ENCODE results near the gene ARHGDIA. TPM values are rescaled to one million over a fixed set of nuclear protein-coding genes. Genes with fewer than 3 reads are reported as not detected.

The ARHGDIA gene
- total RNA-seq, 1 donor from 2014 or later = 713 TPM

- Mint-ChIP-seq H3K27me3 (ENCODE audit: low read depth) (peaks cover 6% of the 10 kb centered on the region), H3K4me1 (ENCODE audit: low read depth) (no peaks in the 10 kb centered on the region), H3K4me3 (ENCODE audit: low read depth) (no peak overlapping the region), H3K36me3 (ENCODE audit: low read depth) (peaks cover 30% of the 10 kb centered on the region), H3K27ac (no peak overlapping the region), H3K9me3 (no peaks in the 10 kb centered on the region)
- no peak for DNase-seq (ENCODE audit: low spot score)
- intact Hi-C loops (cut with micrococcal nuclease) = no loop called here
These were observed 32.3 kb upstream of the ARHGDIA start for GRCh38 chr17:81903415-81903831.

GRCh38 chr17:81902653-81903414 is 31.7 kb upstream of the ARHGDIA start:
- intact Hi-C loops (cut with micrococcal nuclease) = no loop called here
- no peaks in the 10 kb centered on the region for H3K9me3 Mint-ChIP-seq
- peaks cover 33% of the 10 kb centered on the region for H3K36me3 Mint-ChIP-seq (ENCODE audit: low read depth)
- H3K27me3 Mint-ChIP-seq (ENCODE audit: low read depth) = peaks cover 6% of the 10 kb centered on the region
- no peak for DNase-seq (ENCODE audit: low spot score)
- no peak overlapping the region for H3K27ac Mint-ChIP-seq
- no peaks in the 10 kb centered on the region for H3K4me1 Mint-ChIP-seq (ENCODE audit: low read depth)
- no peak overlapping the region for H3K4me3 Mint-ChIP-seq (ENCODE audit: low read depth)

GRCh38 chr17:81902023-81902652 is 31.0 kb upstream of the ARHGDIA start, which contains the start of gene NPB:
Gene NPB (plus strand): TSS chr17:81902238. CDS start chr17:81902278, 40 bp downstream.
- intact Hi-C loops (cut with micrococcal nuclease) = no loop called here
- Mint-ChIP-seq H3K9me3 (no peaks in the 10 kb centered on the region), H3K4me3 (ENCODE audit: low read depth) (no peak within 1 kb of the TSS), H3K27ac (no peak within 1 kb of the TSS), H3K36me3 (ENCODE audit: low read depth) (peaks cover 35% of the 10 kb centered on the region), H3K4me1 (ENCODE audit: low read depth) (no peaks in the 10 kb centered on the region), H3K27me3 (ENCODE audit: low read depth) (peaks cover 6% of the 10 kb centered on the region)
- no peak for DNase-seq (ENCODE audit: low spot score)

- Mint-ChIP-seq H3K27ac (no peak overlapping the region), H3K36me3 (ENCODE audit: low read depth) (peaks cover 31% of the 10 kb centered on the region), H3K4me3 (ENCODE audit: low read depth) (no peak overlapping the region), H3K27me3 (ENCODE audit: low read depth) (peaks cover 6% of the 10 kb centered on the region), H3K4me1 (ENCODE audit: low read depth) (no peaks in the 10 kb centered on the region), H3K9me3 (no peaks in the 10 kb centered on the region)
- no peak for DNase-seq (ENCODE audit: low spot score)
- intact Hi-C loops (cut with micrococcal nuclease) = no loop called here
These were observed 30.3 kb upstream of the ARHGDIA start for GRCh38 chr17:81901167-81902022.

- intact Hi-C loops (cut with micrococcal nuclease) = no loop called here
- Mint-ChIP-seq H3K4me1 (ENCODE audit: low read depth) (no peaks in the 10 kb centered on the region), H3K27me3 (ENCODE audit: low read depth) (peaks cover 6% of the 10 kb centered on the region), H3K36me3 (ENCODE audit: low read depth) (peaks cover 32% of the 10 kb centered on the region), H3K9me3 (no peaks in the 10 kb centered on the region), H3K27ac (no peak overlapping the region), H3K4me3 (ENCODE audit: low read depth) (no peak overlapping the region)
- no peak for DNase-seq (ENCODE audit: low spot score)
These were observed 29.2 kb upstream of the ARHGDIA start for GRCh38 chr17:81900181-81900820.

- intact Hi-C loops (cut with micrococcal nuclease) = no loop called here
- Mint-ChIP-seq H3K27me3 (ENCODE audit: low read depth) (peaks cover 6% of the 10 kb centered on the region), H3K4me1 (ENCODE audit: low read depth) (no peaks in the 10 kb centered on the region), H3K27ac (no peak overlapping the region), H3K36me3 (ENCODE audit: low read depth) (peaks cover 35% of the 10 kb centered on the region), H3K9me3 (no peaks in the 10 kb centered on the region), H3K4me3 (ENCODE audit: low read depth) (no peak overlapping the region)
- DNase-seq (ENCODE audit: low spot score) = no peak
These were observed 28.5 kb upstream of the ARHGDIA start for GRCh38 chr17:81899514-81900166.

DNA sequence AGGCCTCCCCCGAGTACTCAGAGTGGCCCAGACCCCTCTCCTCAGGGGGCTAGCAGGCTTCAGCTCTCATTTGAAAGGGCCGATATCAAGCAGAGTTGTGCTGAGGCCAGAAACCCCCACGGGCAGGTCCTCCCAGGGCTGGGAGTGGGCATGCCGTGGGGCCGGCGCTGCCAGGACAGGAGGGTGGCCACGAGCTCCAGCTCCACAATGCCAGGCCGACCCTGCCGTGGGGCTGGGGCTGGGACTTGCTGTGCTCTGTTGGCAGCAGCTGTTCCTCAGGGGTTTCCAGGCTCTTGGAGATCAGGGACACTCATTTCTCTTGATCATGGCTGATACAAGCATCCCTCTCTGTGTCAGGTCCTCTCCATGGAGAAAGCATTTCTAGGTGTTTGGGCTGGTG is 27.7 kb upstream of the ARHGDIA start:
- no peak for DNase-seq (ENCODE audit: low spot score)
- intact Hi-C loops (cut with micrococcal nuclease) = no loop called here
- Mint-ChIP-seq H3K4me1 (ENCODE audit: low read depth) (no peaks in the 10 kb centered on the region), H3K9me3 (no peaks in the 10 kb centered on the region), H3K27ac (no peak overlapping the region), H3K27me3 (ENCODE audit: low read depth) (peaks cover 6% of the 10 kb centered on the region), H3K4me3 (ENCODE audit: low read depth) (no peak overlapping the region), H3K36me3 (ENCODE audit: low read depth) (peaks cover 35% of the 10 kb centered on the region)

GRCh38 chr17:81898029-81898866 is 27.1 kb upstream of the ARHGDIA start:
- Mint-ChIP-seq H3K27me3 (ENCODE audit: low read depth) (peaks cover 6% of the 10 kb centered on the region), H3K27ac (no peak overlapping the region), H3K36me3 (ENCODE audit: low read depth) (peaks cover 33% of the 10 kb centered on the region), H3K9me3 (no peaks in the 10 kb centered on the region), H3K4me3 (ENCODE audit: low read depth) (no peak overlapping the region), H3K4me1 (ENCODE audit: low read depth) (no peaks in the 10 kb centered on the region)
- intact Hi-C loops (cut with micrococcal nuclease) = no loop called here
- no peak for DNase-seq (ENCODE audit: low spot score)

DNA sequence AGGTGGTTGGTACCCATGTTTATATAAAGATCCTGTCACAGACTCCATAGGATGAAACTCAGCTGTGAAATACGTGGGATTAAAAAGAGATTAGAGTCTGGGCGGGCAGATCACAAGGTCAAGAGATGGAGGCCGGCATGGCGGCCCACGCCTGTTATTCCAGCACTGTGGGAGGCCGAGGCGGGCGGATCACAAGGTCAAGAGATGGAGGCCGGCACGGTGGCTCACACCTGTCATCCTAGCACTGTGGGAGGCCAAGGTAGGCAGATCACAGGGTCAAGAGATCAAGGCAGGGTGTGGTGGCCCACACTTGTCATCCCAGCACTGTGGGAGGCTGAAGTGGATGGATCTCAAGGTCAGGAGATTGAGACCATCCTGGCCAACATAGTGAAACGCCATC is 24.3 kb upstream of the ARHGDIA start:
- Mint-ChIP-seq H3K4me1 (ENCODE audit: low read depth) (peaks cover 2% of the 10 kb centered on the region), H3K9me3 (no peaks in the 10 kb centered on the region), H3K27ac (no peak overlapping the region), H3K4me3 (ENCODE audit: low read depth) (no peak overlapping the region), H3K27me3 (ENCODE audit: low read depth) (no peaks in the 10 kb centered on the region), H3K36me3 (ENCODE audit: low read depth) (peaks cover 33% of the 10 kb centered on the region)
- intact Hi-C loops (cut with micrococcal nuclease) = no loop called here
- DNase-seq (ENCODE audit: low spot score) = no peak

- Mint-ChIP-seq H3K9me3 (no peaks in the 10 kb centered on the region), H3K4me1 (ENCODE audit: low read depth) (peaks cover 18% of the 10 kb centered on the region), H3K36me3 (ENCODE audit: low read depth) (peaks cover 53% of the 10 kb centered on the region), H3K27me3 (ENCODE audit: low read depth) (no peaks in the 10 kb centered on the region), H3K27ac (peak overlapping the region; percentile 98), H3K4me3 (ENCODE audit: low read depth) (peak overlapping the region; percentile 97)
- intact Hi-C loops (cut with micrococcal nuclease) = loop anchor here (2.0 kb wide), 1 partner anchor 20 kb away; the partner anchor contains the start of gene ARHGDIA
- DNase-seq (ENCODE audit: low spot score) = no peak
These were observed 20.1 kb upstream of the ARHGDIA start for GRCh38 chr17:81891303-81891552.

DNA sequence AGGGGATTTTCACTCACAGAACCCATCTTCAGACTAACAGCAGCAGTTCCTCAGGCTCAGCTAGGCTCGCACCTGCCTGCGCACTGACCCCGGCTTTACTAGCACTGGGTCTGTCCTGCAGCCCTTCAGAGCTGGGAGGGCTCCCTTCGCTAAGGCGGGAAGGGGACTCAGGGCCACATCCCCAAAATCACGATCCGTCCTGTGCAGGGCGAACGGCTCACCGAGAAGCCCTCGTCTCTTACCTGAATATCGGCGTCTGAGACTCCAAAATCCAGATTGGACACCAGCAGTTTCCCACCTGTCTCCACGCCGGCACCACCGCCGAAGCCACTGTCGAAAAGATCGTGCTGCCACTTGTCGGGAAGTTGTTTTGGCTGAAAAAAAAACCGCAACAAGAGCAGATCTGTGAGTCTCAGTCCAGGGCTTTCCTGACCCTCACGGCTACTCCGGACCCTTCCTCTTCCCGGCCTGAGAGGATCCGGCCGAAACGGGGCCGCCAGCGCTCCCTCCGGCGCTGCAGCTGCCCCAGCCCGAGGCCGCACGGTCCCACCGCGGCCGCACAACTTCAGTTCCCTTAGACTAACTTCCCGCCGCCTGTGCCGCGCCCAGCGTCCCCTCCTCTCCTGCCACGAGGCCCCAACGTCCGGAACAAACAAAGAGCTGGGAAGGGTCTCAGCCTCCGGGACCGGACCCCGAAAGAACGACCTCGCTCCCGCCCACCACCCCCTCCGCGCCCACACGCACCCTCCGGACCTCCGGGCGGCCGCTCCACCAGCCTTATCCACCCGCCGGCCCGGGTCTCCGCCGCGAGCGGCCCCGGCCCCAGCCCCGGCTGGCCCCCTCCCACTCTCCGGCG is 19.5 kb upstream of the ARHGDIA start:
- peak overlapping the region; percentile 88 for H3K4me3 Mint-ChIP-seq (ENCODE audit: low read depth)
- H3K36me3 Mint-ChIP-seq (ENCODE audit: low read depth) = peaks cover 59% of the 10 kb centered on the region
- DNase-seq (ENCODE audit: low spot score) = no peak
- H3K9me3 Mint-ChIP-seq = no peaks in the 10 kb centered on the region
- intact Hi-C loops (cut with micrococcal nuclease) = loop anchor here (2.0 kb wide), 1 partner anchor 20 kb away; the partner anchor contains the start of gene ARHGDIA
- peak overlapping the region; percentile 92 for H3K27ac Mint-ChIP-seq
- H3K27me3 Mint-ChIP-seq (ENCODE audit: low read depth) = no peaks in the 10 kb centered on the region
- peaks cover 18% of the 10 kb centered on the region for H3K4me1 Mint-ChIP-seq (ENCODE audit: low read depth)

All from activated T-helper 2 cell treated with anti-CD3 and anti-CD28 coated beads, Interferon-gamma antibody, Interleukin-2, Interleukin-4, amounts not matched to agents 10 μg/mL and 5 μg/mL and 100 μg/mL, durations not matched to agents 14 hours and 24 hours and 36 hours (primary cell).